Measurements from ENCODE around the gene MYL10. TPM values are rescaled to one million over a fixed set of nuclear protein-coding genes. Genes with fewer than 3 reads are reported as not detected.

MYL10 gene
- total RNA-seq, 2 experiments from 2014 or later, result not detected

DNA sequence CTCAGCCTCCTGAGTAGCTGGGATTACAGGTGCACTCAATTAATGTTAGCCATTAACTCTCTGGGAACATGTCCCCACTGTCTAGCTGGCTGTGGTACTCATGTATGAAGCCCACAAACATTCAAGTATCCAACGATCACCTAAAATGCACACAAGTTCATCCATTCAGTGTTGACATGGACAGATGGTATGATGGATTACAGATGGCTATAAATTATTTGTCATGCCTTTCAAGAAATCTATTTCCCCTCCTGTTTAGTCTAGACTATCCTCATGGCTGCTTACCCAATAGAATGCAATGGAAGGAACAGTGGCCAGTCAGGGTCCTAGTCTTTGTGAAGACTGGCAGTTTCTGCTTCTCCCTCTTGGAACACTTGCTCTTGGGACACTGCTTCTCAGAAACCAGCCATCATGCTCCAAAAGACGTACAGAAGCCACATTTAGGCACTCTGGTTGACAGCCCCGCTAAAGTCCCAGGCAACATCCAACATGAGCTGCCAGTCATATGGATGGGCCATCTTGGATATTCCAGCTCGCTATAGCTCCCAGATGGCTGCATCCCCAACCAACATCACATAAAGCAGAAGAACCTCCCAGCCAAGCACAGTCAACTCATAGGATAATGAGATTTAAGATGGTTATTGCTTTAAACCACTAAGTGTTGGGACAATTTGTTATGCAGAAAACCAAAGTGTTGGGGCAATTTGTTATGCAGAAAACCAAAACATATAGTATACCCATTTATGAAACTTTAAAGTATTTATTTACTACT lies 33.1 kb downstream of the MYL10 start:
- Mint-ChIP-seq H3K36me3 (ENCODE audit: low read depth) (no peaks in the 10 kb centered on the region), H3K27me3 (peaks cover 2% of the 10 kb centered on the region), H3K4me1 (ENCODE audit: low read depth) (no peaks in the 10 kb centered on the region), H3K9me3 (no peaks in the 10 kb centered on the region), H3K27ac (no peak overlapping the region), H3K4me3 (no peak overlapping the region)
- no peak for DNase-seq
- intact Hi-C loops (cut with micrococcal nuclease), result no loop called here
- CTCF ChIA-PET, result no interaction called here
- no peak for ATAC-seq
- POLR2A ChIA-PET, result no interaction called here
- TF ChIP-seq, protein P1, sequence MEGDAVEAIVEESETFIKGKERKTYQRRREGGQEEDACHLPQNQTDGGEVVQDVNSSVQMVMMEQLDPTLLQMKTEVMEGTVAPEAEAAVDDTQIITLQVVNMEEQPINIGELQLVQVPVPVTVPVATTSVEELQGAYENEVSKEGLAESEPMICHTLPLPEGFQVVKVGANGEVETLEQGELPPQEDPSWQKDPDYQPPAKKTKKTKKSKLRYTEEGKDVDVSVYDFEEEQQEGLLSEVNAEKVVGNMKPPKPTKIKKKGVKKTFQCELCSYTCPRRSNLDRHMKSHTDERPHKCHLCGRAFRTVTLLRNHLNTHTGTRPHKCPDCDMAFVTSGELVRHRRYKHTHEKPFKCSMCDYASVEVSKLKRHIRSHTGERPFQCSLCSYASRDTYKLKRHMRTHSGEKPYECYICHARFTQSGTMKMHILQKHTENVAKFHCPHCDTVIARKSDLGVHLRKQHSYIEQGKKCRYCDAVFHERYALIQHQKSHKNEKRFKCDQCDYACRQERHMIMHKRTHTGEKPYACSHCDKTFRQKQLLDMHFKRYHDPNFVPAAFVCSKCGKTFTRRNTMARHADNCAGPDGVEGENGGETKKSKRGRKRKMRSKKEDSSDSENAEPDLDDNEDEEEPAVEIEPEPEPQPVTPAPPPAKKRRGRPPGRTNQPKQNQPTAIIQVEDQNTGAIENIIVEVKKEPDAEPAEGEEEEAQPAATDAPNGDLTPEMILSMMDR (IDR thresholded peaks at IDR 0.05), result no peak

DNA sequence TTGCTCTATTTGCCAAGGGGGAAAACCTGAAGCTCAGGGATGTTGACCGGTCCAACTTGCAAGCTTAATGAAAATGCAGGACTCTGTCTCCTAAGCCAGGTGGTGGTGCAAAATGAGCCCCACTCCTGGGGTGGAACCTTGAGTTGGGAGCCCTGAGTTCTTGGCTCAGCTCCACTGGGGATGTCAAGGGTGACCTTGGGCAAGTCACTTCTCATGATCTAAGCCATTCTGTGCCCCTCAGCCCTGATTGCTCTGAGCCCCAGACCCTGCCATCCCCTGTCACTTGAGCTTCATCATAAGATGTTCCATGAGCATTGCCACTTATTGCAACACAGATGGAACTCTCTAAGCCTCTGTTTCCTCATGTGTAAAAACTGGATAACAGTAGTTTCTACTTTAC lies 33.9 kb downstream of the MYL10 start:
- peaks cover 2% of the 10 kb centered on the region for H3K27me3 Mint-ChIP-seq
- ChIA-PET CTCF (no interaction called here), POLR2A (no interaction called here)

GRCh38 chr7:101594790-101595189 lies 34.3 kb downstream of the MYL10 start:
- ATAC-seq, result no peak
- ChIA-PET CTCF (interaction anchor here (1.8 kb wide), 1 partner anchor 8 kb away, joined by 7 read pairs; no protein-coding TSS in a partner anchor), POLR2A (no interaction called here)
- Mint-ChIP-seq H3K9me3 (no peaks in the 10 kb centered on the region), H3K4me1 (ENCODE audit: low read depth) (no peaks in the 10 kb centered on the region), H3K36me3 (ENCODE audit: low read depth) (no peaks in the 10 kb centered on the region), H3K4me3 (no peak overlapping the region), H3K27me3 (peaks cover 2% of the 10 kb centered on the region), H3K27ac (no peak overlapping the region)
- intact Hi-C loops (cut with micrococcal nuclease), result no loop called here
- TF ChIP-seq, protein P1 (IDR thresholded peaks at IDR 0.05), result no peak
- no peak for DNase-seq

More for the DNA sequence above, 33.9 kb downstream of the MYL10 start:
- Mint-ChIP-seq H3K36me3 (ENCODE audit: low read depth) (no peaks in the 10 kb centered on the region), H3K4me1 (ENCODE audit: low read depth) (no peaks in the 10 kb centered on the region), H3K4me3 (no peak overlapping the region), H3K27ac (no peak overlapping the region), H3K9me3 (no peaks in the 10 kb centered on the region)
- ATAC-seq (no peak), DNase-seq (no peak)
- TF ChIP-seq, protein P1 (IDR thresholded peaks at IDR 0.05), result no peak
- intact Hi-C loops (cut with micrococcal nuclease), result no loop called here

DNA sequence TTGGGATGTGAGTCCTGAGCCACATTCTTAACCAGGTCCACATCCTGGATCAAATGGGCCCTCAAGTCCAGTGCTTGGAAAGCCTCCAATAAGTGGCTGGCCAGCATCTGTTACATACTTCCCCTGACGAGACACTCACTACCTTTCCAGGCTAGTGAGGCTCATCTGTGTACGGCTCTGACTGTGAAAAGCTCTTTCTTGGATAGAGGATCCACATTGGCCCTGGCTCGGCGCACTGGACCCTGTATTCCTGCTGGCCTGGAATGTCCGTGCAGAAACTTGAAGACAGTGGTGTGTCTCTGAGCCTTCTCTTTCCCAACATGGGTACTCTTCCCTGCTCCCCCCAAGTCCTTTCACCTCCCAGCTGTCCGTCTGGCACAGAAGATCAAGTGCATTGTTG lies 35.5 kb downstream of the MYL10 start:
- Mint-ChIP-seq H3K4me3 (no peak overlapping the region), H3K27me3 (peaks cover 2% of the 10 kb centered on the region), H3K9me3 (no peaks in the 10 kb centered on the region), H3K36me3 (ENCODE audit: low read depth) (no peaks in the 10 kb centered on the region), H3K4me1 (ENCODE audit: low read depth) (no peaks in the 10 kb centered on the region), H3K27ac (no peak overlapping the region)
- TF ChIP-seq, protein P1 (IDR thresholded peaks at IDR 0.05), result no peak
- ATAC-seq (no peak), DNase-seq (no peak)
- intact Hi-C loops (cut with micrococcal nuclease), result no loop called here
- POLR2A ChIA-PET, result no interaction called here
- CTCF ChIA-PET, result interaction anchor here (1.8 kb wide), 1 partner anchor 9 kb away, joined by 7 read pairs; no protein-coding TSS in a partner anchor

GRCh38 chr7:101591504-101591903 lies 37.6 kb downstream of the MYL10 start:
- ChIA-PET CTCF (no interaction called here), POLR2A (interaction anchor here (0.6 kb wide), 1 partner anchor 563 kb away, joined by 3 read pairs; no protein-coding TSS in a partner anchor)
- intact Hi-C loops (cut with micrococcal nuclease), result no loop called here
- TF ChIP-seq, protein P1 (IDR thresholded peaks at IDR 0.05), result no peak
- H3K27me3 Mint-ChIP-seq, result peaks cover 2% of the 10 kb centered on the region
- H3K4me1 Mint-ChIP-seq (ENCODE audit: low read depth), result peaks cover 2% of the 10 kb centered on the region
- H3K9me3 Mint-ChIP-seq, result no peaks in the 10 kb centered on the region
- DNase-seq, result no peak
- no peak overlapping the region for H3K4me3 Mint-ChIP-seq
- no peaks in the 10 kb centered on the region for H3K36me3 Mint-ChIP-seq (ENCODE audit: low read depth)
- ATAC-seq, result no peak
- no peak overlapping the region for H3K27ac Mint-ChIP-seq

Measured in activated CD8-positive, alpha-beta T cell treated with anti-CD3 and anti-CD28 coated beads for 36 hours (primary cell).